Progenitor cell of endocrine pancreas (in vitro differentiated cells): ENCODE results near the gene LRGUK. TPM values are rescaled to one million over a fixed set of nuclear protein-coding genes. Genes with fewer than 3 reads are reported as not detected.

Source experiments
- DNase-seq: peaks from one replicate; pipeline ENCODE4 v3.0.0; 2021; ENCODE audit warnings: low spot score; ENCODE audit not compliant: unreplicated experiment
- H3K27ac Mint-ChIP-seq: 2 replicates; pipeline ENCODE4 v1.8.0; 2021; ENCODE audit warnings: mild to moderate bottlenecking, moderate library complexity, mixed read lengths
- H3K27me3 Mint-ChIP-seq: 2 replicates; pipeline ENCODE4 v1.8.0; 2021; ENCODE audit warnings: mixed read lengths
- H3K36me3 Mint-ChIP-seq: 2 replicates; pipeline ENCODE4 v1.8.0; 2022; ENCODE audit warnings: mixed read lengths; ENCODE audit not compliant: insufficient read depth
- H3K4me1 Mint-ChIP-seq: 2 replicates; pipeline ENCODE4 v1.8.0; 2021; ENCODE audit warnings: low read depth, mixed read lengths
- H3K4me3 Mint-ChIP-seq: 2 replicates; pipeline ENCODE4 v1.8.0; 2021; ENCODE audit warnings: low read depth, mild to moderate bottlenecking, moderate library complexity, mixed read lengths
- H3K9me3 Mint-ChIP-seq: 2 replicates; pipeline ENCODE4 v1.8.0; 2021; ENCODE audit warnings: low read depth, mixed read lengths
- total RNA-seq: library from RNA; stranded (reverse); gene quantifications from 2 replicates; pipeline ENCODE4 v1.2.1, GENCODE V29; 2021
- TF ChIP-seq, protein P1 (sequence below): fragments of 200-600 bp; sonication (generic); IDR thresholded peaks from one replicate; pipeline ENCODE4 v1.5.0; 2021; ENCODE audit warnings: antibody characterized with exemption, mild to moderate bottlenecking; ENCODE audit not compliant: unreplicated experiment

The LRGUK gene
- total RNA-seq, 1 donor from 2014 or later: 2.6 TPM

DNA sequence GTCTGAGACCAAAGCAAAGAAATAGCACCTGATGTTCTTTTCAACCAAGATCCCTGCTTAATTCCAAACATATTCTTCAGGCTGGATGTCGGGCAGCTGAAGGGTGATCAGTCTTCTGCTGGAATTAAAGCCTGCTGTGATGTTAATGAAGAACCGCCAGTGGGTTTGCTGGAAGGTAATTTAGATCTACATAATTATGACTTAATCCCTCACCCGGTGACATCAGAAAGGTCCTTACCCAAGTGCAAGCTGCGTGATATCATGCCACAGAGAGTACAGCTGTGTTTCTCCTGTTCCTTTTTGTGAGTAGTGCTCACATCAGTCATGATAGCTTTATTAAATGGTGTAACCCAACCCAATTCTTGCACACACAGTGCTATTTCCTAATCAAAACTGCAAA is 29.1 kb upstream of the LRGUK start:
- no peak overlapping the region for H3K27ac Mint-ChIP-seq
- peaks cover 8% of the 10 kb centered on the region for H3K36me3 Mint-ChIP-seq
- DNase-seq: no peak
- TF ChIP-seq, protein P1, sequence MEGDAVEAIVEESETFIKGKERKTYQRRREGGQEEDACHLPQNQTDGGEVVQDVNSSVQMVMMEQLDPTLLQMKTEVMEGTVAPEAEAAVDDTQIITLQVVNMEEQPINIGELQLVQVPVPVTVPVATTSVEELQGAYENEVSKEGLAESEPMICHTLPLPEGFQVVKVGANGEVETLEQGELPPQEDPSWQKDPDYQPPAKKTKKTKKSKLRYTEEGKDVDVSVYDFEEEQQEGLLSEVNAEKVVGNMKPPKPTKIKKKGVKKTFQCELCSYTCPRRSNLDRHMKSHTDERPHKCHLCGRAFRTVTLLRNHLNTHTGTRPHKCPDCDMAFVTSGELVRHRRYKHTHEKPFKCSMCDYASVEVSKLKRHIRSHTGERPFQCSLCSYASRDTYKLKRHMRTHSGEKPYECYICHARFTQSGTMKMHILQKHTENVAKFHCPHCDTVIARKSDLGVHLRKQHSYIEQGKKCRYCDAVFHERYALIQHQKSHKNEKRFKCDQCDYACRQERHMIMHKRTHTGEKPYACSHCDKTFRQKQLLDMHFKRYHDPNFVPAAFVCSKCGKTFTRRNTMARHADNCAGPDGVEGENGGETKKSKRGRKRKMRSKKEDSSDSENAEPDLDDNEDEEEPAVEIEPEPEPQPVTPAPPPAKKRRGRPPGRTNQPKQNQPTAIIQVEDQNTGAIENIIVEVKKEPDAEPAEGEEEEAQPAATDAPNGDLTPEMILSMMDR: no peak
- H3K9me3 Mint-ChIP-seq: peaks cover 35% of the 10 kb centered on the region
- H3K27me3 Mint-ChIP-seq: no peaks in the 10 kb centered on the region
- H3K4me3 Mint-ChIP-seq: no peak overlapping the region
- H3K4me1 Mint-ChIP-seq: no peaks in the 10 kb centered on the region

DNA sequence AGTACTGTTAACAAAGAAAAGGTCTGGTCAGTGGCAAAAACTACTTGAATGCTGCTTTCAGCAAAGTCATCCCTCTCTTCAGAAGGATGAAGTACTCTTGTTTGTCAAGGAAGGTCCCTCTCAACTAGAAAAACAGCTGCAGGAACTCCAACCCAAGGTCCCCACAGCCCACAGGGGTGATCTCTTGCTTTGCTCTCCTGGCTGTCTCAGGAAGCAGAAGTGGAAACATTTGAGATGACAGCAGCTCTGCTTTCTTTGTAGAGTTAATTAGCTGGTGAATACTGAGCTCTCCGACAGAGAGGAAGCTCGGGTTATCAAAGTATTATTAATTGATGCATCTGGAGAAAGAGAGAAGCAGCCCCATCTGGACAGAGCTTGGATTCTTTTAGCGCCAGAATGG is 25.4 kb upstream of the LRGUK start:
- H3K27me3 Mint-ChIP-seq: no peaks in the 10 kb centered on the region
- no peak for DNase-seq
- TF ChIP-seq, protein P1: no peak
- H3K4me3 Mint-ChIP-seq: no peak overlapping the region
- peaks cover 3% of the 10 kb centered on the region for H3K36me3 Mint-ChIP-seq
- no peak overlapping the region for H3K27ac Mint-ChIP-seq
- peaks cover 3% of the 10 kb centered on the region for H3K9me3 Mint-ChIP-seq
- H3K4me1 Mint-ChIP-seq: no peaks in the 10 kb centered on the region

GRCh38 chr7:134104166-134104565 is 23.0 kb upstream of the LRGUK start:
- no peaks in the 10 kb centered on the region for H3K4me1 Mint-ChIP-seq
- H3K27ac Mint-ChIP-seq: no peak overlapping the region
- no peaks in the 10 kb centered on the region for H3K9me3 Mint-ChIP-seq
- no peak for DNase-seq
- TF ChIP-seq, protein P1: no peak
- H3K36me3 Mint-ChIP-seq: peaks cover 3% of the 10 kb centered on the region
- no peaks in the 10 kb centered on the region for H3K27me3 Mint-ChIP-seq
- no peak overlapping the region for H3K4me3 Mint-ChIP-seq

GRCh38 chr7:134105841-134106240 is 21.3 kb upstream of the LRGUK start:
- TF ChIP-seq, protein P1: no peak
- no peaks in the 10 kb centered on the region for H3K9me3 Mint-ChIP-seq
- no peaks in the 10 kb centered on the region for H3K27me3 Mint-ChIP-seq
- H3K4me1 Mint-ChIP-seq: no peaks in the 10 kb centered on the region
- H3K27ac Mint-ChIP-seq: no peak overlapping the region
- H3K4me3 Mint-ChIP-seq: no peak overlapping the region
- H3K36me3 Mint-ChIP-seq: peaks cover 2% of the 10 kb centered on the region
- no peak for DNase-seq

DNA sequence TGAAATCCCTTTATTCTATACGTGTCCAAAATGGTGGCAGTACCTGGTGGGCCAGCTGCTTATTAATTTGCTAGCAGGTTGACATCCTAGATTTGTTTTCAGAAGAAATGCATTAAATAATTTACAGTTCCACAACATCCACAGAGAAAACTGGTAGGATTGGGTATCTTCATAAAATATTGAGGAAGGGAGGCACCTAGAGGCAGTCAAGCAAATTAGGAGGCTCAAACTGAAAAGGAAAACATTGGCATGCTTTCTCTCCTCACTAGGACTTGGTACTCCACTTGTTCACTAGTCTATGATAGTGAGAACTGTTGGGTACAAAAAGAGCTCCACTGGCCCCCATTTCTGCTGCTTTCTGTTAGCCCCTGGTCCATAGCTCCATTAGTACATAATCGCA is 18.3 kb upstream of the LRGUK start:
- Mint-ChIP-seq H3K27ac (no peak overlapping the region), H3K4me1 (no peaks in the 10 kb centered on the region), H3K9me3 (peaks cover 3% of the 10 kb centered on the region), H3K36me3 (no peaks in the 10 kb centered on the region), H3K4me3 (no peak overlapping the region), H3K27me3 (no peaks in the 10 kb centered on the region)
- no peak for DNase-seq
- TF ChIP-seq, protein P1: no peak
